A673 (cell line): ENCODE data around the gene NDUFV2. TPM values are rescaled to one million over a fixed set of nuclear protein-coding genes. Genes with fewer than 3 reads are reported as not detected.

ENCODE experiments used
- BruUV-seq: library from RNA; stranded (reverse); fragments of 400-500 nt; replicated peaks from 2 replicates; lab custom pipeline; 2021; lab: Mats Ljungman, UMichigan
- CTCF ChIA-PET: fragments of 300-600 bp; sonication (Branson Sonifier 250); formaldehyde crosslinking; loops from one replicate; lab custom pipeline; 2022; ENCODE audit warnings: antibody characterized with exemption; lab: Charles Lee
- POLR2A ChIA-PET: fragments of 300-600 bp; sonication (Branson Sonifier 250); formaldehyde crosslinking; loops from one replicate; lab custom pipeline; 2022; ENCODE audit warnings: antibody characterized with exemption; ENCODE audit not compliant: low non-redundant PET; lab: Charles Lee
- DNase-seq: peaks from one replicate; pipeline ENCODE4 v3.0.0-alpha.2; 2015; ENCODE audit warnings: low spot score
- H3K27ac ChIP-seq: fragments of 200-600 bp; sonication (generic); 2 replicates; pipeline ENCODE4 v1.5.1; 2016; ENCODE audit warnings: mixed run types, low read depth, mild to moderate bottlenecking, mixed read lengths, antibody characterized with exemption, low read length; ENCODE audit not compliant: poor library complexity, severe bottlenecking
- H3K27me3 ChIP-seq: fragments of 200-600 bp; sonication (generic); replicated peaks from 2 replicates; pipeline ENCODE4 v1.6.1; 2017; ENCODE audit warnings: mixed run types, low read depth, mild to moderate bottlenecking, mixed read lengths, antibody characterized with exemption, low read length; ENCODE audit not compliant: insufficient read depth, poor library complexity
- H3K36me3 ChIP-seq: fragments of 200-600 bp; sonication (generic); 2 replicates; pipeline ENCODE4 v1.6.1; 2016; ENCODE audit warnings: mixed run types, mild to moderate bottlenecking, mixed read lengths, antibody characterized with exemption, low read length; ENCODE audit not compliant: insufficient read depth, poor library complexity, severe bottlenecking
- H3K4me1 ChIP-seq: fragments of 200-600 bp; sonication (generic); 2 replicates; pipeline ENCODE4 v1.6.1; 2017; ENCODE audit warnings: mixed run types, mild to moderate bottlenecking, mixed read lengths, antibody characterized with exemption, low read length; ENCODE audit not compliant: insufficient read depth, poor library complexity, severe bottlenecking
- H3K4me3 ChIP-seq: fragments of 200-600 bp; sonication (generic); 2 replicates; pipeline ENCODE4 v1.5.1; 2016; ENCODE audit warnings: low read depth, mixed run types, mild to moderate bottlenecking, mixed read lengths, low read length; ENCODE audit not compliant: poor library complexity, severe bottlenecking
- H3K9me3 ChIP-seq: fragments of 200-600 bp; sonication (generic); 2 replicates; pipeline ENCODE4 v1.6.1; 2016; ENCODE audit warnings: mixed run types, low read depth, mild to moderate bottlenecking, mixed read lengths, antibody characterized with exemption, low read length; ENCODE audit not compliant: poor library complexity, severe bottlenecking
- EZH2 ChIP-seq: fragments of 200-600 bp; sonication (generic); IDR thresholded peaks from 2 replicates; pipeline ENCODE4 v1.6.1; 2017; ENCODE audit warnings: borderline replicate concordance, low read depth, mild to moderate bottlenecking, mixed read lengths, antibody characterized with exemption, low read length; ENCODE audit not compliant: poor library complexity, severe bottlenecking
- intact Hi-C: fragments of 100-400 bp; cut with micrococcal nuclease; formaldehyde crosslinking; loops from one replicate; pipeline ENCODE4 v1.10.0; 2022; ENCODE audit not compliant: unreplicated experiment
- total RNA-seq: library from RNA; stranded (reverse); gene quantifications from 2 replicates; pipeline ENCODE4 v1.2.3, GENCODE V29; 2021
- TF ChIP-seq, protein P1 (sequence below): fragments of 300-800, 200-600 bp; sonication (generic); conservative IDR thresholded peaks from 2 replicates; pipeline ENCODE4 v1.5.1; 2017; ENCODE audit warnings: low read depth, mild to moderate bottlenecking, antibody characterized with exemption, low read length, moderate library complexity, mixed read lengths

Gene NDUFV2
- total RNA-seq, 1 experiment from 2014 or later, result 161 TPM

DNA sequence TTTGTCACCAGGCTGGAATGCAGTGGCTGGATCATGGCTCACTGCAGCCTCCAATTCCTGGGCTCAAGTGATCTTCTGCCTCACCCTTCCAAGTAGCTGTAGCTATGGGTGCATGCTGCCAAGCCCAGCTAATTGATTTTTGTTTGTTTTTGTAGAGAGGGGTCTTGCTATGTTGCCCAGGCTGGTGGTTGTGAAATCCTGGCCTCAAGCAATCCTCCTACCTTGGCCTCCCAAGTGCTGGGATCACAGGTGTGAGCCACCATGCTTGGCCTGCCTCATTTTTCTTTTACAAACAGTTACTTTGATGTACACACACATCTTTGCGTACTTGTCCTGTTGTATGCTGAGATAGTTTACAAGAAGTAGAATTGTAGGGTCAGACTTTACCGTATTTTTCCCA lies 21.0 kb downstream of the NDUFV2 start:
- Histone ChIP-seq H3K4me1 (peaks cover 18% of the 10 kb centered on the region), H3K27me3 (no peaks in the 10 kb centered on the region), H3K4me3 (no peak overlapping the region), H3K36me3 (peaks cover 78% of the 10 kb centered on the region), H3K27ac (no peak overlapping the region), H3K9me3 (no peaks in the 10 kb centered on the region)
- ChIA-PET CTCF (interaction anchor here (0.7 kb wide), 1 partner anchor 176 kb away, joined by 3 read pairs; no protein-coding TSS in a partner anchor), POLR2A (no interaction called here)
- TF ChIP-seq, protein P1, sequence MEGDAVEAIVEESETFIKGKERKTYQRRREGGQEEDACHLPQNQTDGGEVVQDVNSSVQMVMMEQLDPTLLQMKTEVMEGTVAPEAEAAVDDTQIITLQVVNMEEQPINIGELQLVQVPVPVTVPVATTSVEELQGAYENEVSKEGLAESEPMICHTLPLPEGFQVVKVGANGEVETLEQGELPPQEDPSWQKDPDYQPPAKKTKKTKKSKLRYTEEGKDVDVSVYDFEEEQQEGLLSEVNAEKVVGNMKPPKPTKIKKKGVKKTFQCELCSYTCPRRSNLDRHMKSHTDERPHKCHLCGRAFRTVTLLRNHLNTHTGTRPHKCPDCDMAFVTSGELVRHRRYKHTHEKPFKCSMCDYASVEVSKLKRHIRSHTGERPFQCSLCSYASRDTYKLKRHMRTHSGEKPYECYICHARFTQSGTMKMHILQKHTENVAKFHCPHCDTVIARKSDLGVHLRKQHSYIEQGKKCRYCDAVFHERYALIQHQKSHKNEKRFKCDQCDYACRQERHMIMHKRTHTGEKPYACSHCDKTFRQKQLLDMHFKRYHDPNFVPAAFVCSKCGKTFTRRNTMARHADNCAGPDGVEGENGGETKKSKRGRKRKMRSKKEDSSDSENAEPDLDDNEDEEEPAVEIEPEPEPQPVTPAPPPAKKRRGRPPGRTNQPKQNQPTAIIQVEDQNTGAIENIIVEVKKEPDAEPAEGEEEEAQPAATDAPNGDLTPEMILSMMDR, result no peak
- TF ChIP-seq EZH2, result no peak
- DNase-seq, result no peak
- no TSS peak for BruUV-seq
- intact Hi-C loops, result no loop called here

DNA sequence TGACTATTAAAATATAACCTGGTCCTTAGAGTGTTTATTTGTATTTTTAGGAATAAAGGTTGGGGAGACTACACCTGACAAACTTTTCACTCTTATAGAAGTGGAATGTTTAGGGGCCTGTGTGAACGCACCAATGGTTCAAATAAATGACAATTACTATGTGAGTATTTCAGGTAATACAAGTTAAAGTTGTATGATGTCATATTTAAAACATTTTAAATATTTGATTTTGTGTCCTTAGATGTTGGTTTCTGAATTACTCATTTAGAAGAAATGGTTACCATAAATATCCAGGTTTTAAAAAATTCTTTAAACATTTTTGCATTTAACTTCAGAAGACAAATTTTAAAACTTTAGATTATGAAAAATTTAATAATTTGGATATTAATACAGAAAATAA lies 22.3 kb downstream of the NDUFV2 start:
- ChIA-PET POLR2A (no interaction called here), CTCF (no interaction called here)
- BruUV-seq, result no TSS peak

DNA sequence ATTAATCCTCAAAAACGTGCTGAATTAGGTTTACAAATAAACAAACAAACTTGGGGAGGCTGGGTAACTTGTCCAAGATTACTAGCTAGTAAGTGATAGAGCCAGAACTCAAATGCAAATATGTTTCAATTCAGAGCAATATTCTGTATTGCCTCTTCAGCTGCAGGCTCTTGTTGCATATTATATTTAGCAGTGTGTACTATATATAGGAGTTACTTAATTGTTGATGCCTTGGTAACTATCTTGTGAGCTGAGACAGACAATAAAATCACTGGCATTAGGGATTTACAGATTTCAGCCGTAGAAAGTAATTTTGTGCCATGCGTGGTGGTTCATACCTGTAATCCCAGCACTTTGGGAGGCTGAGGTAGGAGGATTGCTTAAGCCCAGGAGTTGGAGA lies 23.8 kb downstream of the NDUFV2 start:
- Histone ChIP-seq H3K4me3 (no peak overlapping the region), H3K9me3 (no peaks in the 10 kb centered on the region), H3K27me3 (no peaks in the 10 kb centered on the region), H3K27ac (no peak overlapping the region), H3K36me3 (peaks cover 86% of the 10 kb centered on the region), H3K4me1 (peaks cover 4% of the 10 kb centered on the region)
- BruUV-seq, result no TSS peak
- DNase-seq, result no peak
- intact Hi-C loops, result no loop called here
- ChIA-PET POLR2A (no interaction called here), CTCF (no interaction called here)
- TF ChIP-seq, protein P1, result no peak
- TF ChIP-seq EZH2, result no peak

More for the DNA sequence above, 22.3 kb downstream of the NDUFV2 start:
- intact Hi-C loops, result no loop called here
- Histone ChIP-seq H3K4me3 (no peak overlapping the region), H3K27me3 (no peaks in the 10 kb centered on the region), H3K36me3 (peaks cover 87% of the 10 kb centered on the region), H3K27ac (no peak overlapping the region), H3K9me3 (no peaks in the 10 kb centered on the region), H3K4me1 (peaks cover 5% of the 10 kb centered on the region)
- no peak for TF ChIP-seq EZH2
- TF ChIP-seq, protein P1, result no peak
- no peak for DNase-seq
